Activated T-helper 9 cell treated with anti-CD3 and anti-CD28 coated beads, Interleukin-2, amount 50 U/mL, for 16 hours (primary cell): ENCODE measurements around the gene GPX8.
A peak's percentile ranks its signal among the peaks of the same experiment; 100 is the strongest.

ENCODE experiments used
- DNase-seq: peaks from one replicate; pipeline ENCODE4 v3.0.0-alpha.2; 2020; ENCODE audit warnings: low read depth

The GPX8 gene

DNA sequence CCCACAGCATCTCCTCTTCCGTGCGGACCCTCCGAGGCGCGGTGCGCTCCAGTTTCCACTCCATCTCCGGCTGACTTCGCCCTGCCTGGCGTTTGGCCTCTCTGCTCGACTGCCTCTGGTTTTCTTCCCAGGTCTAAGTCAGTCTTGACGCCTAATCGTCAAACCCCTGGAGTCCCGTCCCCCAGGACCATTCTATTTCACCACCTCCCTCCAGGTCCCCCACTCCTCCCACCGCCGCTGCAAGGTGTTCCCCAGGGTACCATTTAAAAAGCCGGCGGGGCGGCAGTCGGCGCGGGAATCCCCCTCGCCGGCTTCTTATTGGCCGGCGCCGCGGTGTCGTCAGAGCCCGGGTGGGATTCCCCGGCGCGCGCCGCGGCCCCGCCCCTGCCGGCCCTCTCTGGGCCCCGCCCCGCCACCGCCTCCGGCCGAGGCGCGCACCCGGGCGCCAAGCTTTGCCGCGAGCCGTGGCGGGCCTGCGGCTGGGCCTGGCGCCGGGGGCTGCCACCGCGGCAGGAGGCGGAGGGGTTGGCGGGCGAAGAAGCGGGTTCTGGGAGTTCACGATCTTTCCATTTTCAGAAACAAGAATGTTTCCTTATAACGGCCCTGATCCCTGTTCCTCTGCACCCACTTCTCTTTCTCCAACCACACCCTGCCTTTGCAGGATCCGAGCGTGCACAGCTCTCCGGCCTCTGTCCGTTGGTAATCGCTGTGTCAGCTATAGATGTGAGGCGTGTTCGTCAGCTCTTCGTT is 13.1 kb downstream of the GPX8 start, which contains the start of gene CDC20B:
CDC20B (minus strand) TSS at position 241 of the 750 bp plus-strand sequence; CDS start at position 64, 177 bp downstream.
- DNase-seq: peak; percentile 71

GRCh38 chr5:55173687-55174230 is 13.8 kb downstream of the GPX8 start:
- DNase-seq: no peak

DNA sequence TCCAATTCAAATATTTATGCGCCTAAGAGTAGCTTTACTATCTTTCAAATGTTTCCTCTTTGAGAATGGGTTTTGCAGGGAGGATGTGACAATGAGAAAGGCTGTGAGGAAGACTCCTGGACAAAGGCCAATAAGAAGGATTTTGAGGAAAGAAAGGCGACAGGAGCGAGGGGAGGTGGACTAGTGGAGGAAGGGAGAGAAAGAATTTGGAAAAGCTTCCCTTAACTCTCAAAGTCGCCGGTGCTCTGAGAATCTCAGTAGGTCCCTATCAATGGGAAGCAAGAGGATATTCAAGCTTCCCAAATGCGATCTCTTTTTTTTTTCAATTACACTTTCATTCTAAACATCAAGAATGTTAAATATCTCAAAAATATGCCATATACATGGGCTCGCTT is 15.8 kb downstream of the GPX8 start:
- DNase-seq: no peak

DNA sequence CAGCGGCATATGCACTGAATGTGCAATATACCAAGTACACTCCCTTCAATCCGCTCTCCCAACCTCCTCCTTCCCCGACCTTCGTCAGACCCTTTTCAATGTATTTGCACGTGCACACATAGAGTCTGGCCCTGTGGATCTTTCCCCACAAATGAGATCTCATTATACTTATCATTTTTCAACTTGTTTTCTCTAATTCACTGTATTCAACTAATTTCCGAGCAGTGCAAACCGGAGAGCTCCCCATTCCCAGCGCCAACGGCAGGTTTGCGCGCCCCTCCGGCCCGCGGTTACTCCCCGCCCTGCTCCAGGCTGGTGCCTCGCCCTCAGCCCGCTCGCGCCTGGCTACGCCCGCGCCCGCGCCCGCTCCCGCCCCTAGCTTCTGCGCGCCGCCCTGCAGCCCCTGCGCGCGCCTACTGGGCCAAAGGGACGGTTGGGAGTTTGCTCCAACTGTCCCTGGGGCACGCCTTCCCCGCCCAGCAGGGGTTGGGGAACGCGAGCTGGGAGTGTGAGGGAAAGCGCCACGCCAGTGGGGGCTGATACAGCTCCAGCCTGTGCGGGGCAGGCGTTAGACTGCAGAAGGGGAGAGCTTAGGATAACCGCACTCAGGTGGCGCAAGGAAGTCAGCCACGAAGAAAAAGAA is 16.3 kb downstream of the GPX8 start:
- no peak for DNase-seq

DNA sequence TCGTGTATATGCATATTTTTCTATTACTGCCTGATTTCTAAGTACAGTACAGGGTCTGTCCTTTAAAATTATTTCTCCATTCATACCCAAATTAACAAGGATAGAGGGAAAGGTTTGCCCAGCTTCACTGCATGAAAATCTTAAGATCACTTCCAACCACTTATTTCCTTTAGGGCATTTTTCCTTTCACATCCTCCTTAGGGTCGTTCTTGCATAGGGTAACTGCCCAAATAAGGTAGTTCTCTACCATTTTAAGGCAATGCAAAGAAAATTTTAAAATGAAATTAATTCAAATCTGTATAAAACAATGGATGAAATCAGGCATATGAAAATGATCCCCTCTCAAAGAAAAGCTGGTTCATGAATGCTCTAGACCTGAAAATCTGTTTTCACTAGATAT is 17.1 kb downstream of the GPX8 start:
- no peak for DNase-seq

- DNase-seq: no peak
Observed at GRCh38 chr5:55180016-55180415, 20.0 kb downstream of the GPX8 start.

DNA sequence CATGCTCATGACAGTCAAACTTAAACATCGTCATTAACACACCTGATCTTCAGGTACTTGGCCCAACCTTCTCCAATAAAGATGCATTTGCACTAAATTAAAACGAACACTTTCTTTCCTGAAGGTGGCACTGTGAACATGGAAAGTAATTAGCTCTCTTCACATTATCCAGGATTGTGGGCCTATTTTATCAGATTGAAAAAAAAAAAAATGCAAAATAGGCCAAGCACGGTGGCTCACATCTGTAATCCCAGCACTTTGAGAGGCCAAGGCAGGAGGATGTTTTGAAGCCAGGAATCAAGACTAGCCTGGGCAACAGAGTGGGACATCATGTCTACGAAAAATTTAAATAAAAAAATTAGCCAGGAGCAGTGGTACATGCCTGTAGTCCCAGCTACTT is 27.4 kb downstream of the GPX8 start:
- DNase-seq: no peak

- no peak for DNase-seq
Observed at GRCh38 chr5:55188656-55189540, 28.9 kb downstream of the GPX8 start.

DNA sequence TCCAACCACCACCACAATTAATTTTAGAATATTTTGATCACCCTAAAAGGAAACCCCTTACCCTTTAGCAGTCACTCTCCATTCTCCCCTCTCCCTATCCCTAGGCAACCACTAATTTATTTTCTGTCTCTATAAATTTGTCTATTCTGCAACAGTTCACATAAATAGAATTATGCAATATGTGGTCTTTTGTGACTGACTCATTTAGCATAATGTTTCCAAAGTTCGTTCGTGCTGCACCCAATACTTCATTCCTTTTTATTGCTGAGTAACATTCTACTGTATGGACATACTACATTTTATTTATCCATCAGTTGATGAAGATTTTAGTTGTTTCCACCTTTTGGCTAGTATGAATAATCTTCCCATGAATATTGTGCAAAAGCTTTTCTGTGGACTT is 31.2 kb downstream of the GPX8 start:
- no peak for DNase-seq

DNA sequence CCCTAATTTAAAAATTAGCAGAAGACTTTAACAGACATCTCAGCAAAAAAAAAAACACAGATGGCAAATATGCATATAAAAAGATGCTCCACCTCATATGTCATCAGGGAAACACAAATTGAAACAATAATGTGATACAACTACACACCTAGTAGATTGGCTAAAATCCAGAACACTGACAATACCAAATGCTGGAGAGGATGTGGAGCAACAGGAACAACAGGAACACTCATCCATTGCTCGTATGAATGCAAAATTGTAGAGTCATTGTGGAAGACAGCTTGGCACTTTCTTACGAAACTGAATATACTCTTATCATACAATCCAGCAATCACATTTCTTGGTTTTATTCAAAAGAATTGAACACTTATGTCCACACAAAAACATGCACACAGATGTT is 45.0 kb downstream of the GPX8 start:
- no peak for DNase-seq

- DNase-seq: no peak
Observed at GRCh38 chr5:55211184-55211874, 51.4 kb downstream of the GPX8 start.
